Measurements from ENCODE around the gene CLIC4. TPM values are rescaled to one million over a fixed set of nuclear protein-coding genes. Genes with fewer than 3 reads are reported as not detected.
A peak's percentile ranks its signal among the peaks of the same experiment; 100 is the strongest.

CLIC4 gene
- total and polyA plus RNA-seq, 9 of the 15 experiments (the other 6 are each of a cell fraction or from before 2014, with no cell fraction given): 16.0 to 67.5 (median 38.4) TPM

- peak; percentile 92 for TF ChIP-seq NBN (IDR thresholded peaks at IDR 0.05; ENCODE audit: low read depth)
- TF ChIP-seq, protein P1, sequence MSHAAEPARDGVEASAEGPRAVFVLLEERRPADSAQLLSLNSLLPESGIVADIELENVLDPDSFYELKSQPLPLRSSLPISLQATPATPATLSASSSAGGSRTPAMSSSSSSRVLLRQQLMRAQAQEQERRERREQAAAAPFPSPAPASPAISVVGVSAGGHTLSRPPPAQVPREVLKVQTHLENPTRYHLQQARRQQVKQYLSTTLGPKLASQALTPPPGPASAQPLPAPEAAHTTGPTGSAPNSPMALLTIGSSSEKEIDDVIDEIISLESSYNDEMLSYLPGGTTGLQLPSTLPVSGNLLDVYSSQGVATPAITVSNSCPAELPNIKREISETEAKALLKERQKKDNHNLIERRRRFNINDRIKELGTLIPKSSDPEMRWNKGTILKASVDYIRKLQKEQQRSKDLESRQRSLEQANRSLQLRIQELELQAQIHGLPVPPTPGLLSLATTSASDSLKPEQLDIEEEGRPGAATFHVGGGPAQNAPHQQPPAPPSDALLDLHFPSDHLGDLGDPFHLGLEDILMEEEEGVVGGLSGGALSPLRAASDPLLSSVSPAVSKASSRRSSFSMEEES (CRISPR knock-in tag; IDR thresholded peaks at IDR 0.05): peak; percentile 80
- TF ChIP-seq FOXJ2 (tag; IDR thresholded peaks at IDR 0.05): no peak; the same call in 1 of the 2 replicates
- TF ChIP-seq HMG20B (CRISPR knock-in tag; IDR thresholded peaks at IDR 0.05): no peak
- peak; percentile 60 to 80 for TF ChIP-seq FOXK2 (conservative IDR thresholded peaks at IDR 0.05 in 1 of 2, IDR thresholded peaks at IDR 0.05 in 1 of 2; ENCODE audit: low read depth in 2 of 2)
- no peak for TF ChIP-seq SIRT6 (IDR thresholded peaks at IDR 0.05; ENCODE audit: low read depth, low read length)
- no peak for TF ChIP-seq HNRNPH1 (optimal IDR thresholded peaks at IDR 0.05; ENCODE audit: low read depth, low read length)
- TF ChIP-seq, protein P2, sequence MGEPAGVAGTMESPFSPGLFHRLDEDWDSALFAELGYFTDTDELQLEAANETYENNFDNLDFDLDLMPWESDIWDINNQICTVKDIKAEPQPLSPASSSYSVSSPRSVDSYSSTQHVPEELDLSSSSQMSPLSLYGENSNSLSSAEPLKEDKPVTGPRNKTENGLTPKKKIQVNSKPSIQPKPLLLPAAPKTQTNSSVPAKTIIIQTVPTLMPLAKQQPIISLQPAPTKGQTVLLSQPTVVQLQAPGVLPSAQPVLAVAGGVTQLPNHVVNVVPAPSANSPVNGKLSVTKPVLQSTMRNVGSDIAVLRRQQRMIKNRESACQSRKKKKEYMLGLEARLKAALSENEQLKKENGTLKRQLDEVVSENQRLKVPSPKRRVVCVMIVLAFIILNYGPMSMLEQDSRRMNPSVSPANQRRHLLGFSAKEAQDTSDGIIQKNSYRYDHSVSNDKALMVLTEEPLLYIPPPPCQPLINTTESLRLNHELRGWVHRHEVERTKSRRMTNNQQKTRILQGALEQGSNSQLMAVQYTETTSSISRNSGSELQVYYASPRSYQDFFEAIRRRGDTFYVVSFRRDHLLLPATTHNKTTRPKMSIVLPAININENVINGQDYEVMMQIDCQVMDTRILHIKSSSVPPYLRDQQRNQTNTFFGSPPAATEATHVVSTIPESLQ (CRISPR knock-in tag; IDR thresholded peaks at IDR 0.05): no peak
- TF ChIP-seq ARID1B (IDR thresholded peaks at IDR 0.05): peak; percentile 89
- no peak for TF ChIP-seq SRSF7 (optimal IDR thresholded peaks at IDR 0.05; ENCODE audit: low read depth, low read length)
- no peak for TF ChIP-seq PKNOX1 (IDR thresholded peaks at IDR 0.05)
- no peak for TF ChIP-seq SAP30 (IDR thresholded peaks at IDR 0.05; ENCODE audit: borderline replicate concordance, insufficient read depth, low read depth, low read length, poor library complexity, severe bottlenecking)
- no peak for TF ChIP-seq HOXB6 (CRISPR knock-in tag; IDR thresholded peaks at IDR 0.05; ENCODE audit: borderline replicate concordance)
- no peak for TF ChIP-seq ARHGAP35 (IDR thresholded peaks at IDR 0.05; ENCODE audit: partially characterized antibody)
- peak; percentile 61; the same call in 1 of the 2 replicates for TF ChIP-seq ZNF586 (CRISPR knock-in tag; conservative IDR thresholded peaks at IDR 0.05)
- peak; percentile 49; the same call in 1 of the 2 replicates for TF ChIP-seq ZNF354B (CRISPR knock-in tag; IDR thresholded peaks at IDR 0.05)
- TF ChIP-seq UBTF (IDR thresholded peaks at IDR 0.05; ENCODE audit: borderline replicate concordance in 1 of 2, low read depth in 2 of 2, low read length in 2 of 2): no peak
- TF ChIP-seq, protein P3, sequence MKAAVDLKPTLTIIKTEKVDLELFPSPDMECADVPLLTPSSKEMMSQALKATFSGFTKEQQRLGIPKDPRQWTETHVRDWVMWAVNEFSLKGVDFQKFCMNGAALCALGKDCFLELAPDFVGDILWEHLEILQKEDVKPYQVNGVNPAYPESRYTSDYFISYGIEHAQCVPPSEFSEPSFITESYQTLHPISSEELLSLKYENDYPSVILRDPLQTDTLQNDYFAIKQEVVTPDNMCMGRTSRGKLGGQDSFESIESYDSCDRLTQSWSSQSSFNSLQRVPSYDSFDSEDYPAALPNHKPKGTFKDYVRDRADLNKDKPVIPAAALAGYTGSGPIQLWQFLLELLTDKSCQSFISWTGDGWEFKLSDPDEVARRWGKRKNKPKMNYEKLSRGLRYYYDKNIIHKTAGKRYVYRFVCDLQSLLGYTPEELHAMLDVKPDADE (conservative IDR thresholded peaks at IDR 0.05; ENCODE audit: control insufficient read depth, low read depth, low read length): no peak
- no peak for TF ChIP-seq FUS (optimal IDR thresholded peaks at IDR 0.05; ENCODE audit: low read depth, low read length)
Measured at GRCh38 chr1:24765308-24765988, 20.2 kb downstream of the CLIC4 start (continued).

All from K562 (cell line).